Immature natural killer cell (primary cell): Measurements from ENCODE around the gene SHQ1. TPM values are rescaled to one million over a fixed set of nuclear protein-coding genes. Genes with fewer than 3 reads are reported as not detected.
A peak's percentile ranks its signal among the peaks of the same experiment; 100 is the strongest.
"Not testable (repeated sequence)": the region's sequence is repeated elsewhere in the genome, so short reads cannot be mapped to it uniquely, and the experiment has no call there.

Experiments used
- DNase-seq, 3 donors: peaks; one replicate each; pipeline ENCODE4 v3.0.0; 2022; ENCODE audit warnings: mixed read lengths in 1 of 3
- H3K27ac Mint-ChIP-seq, 6 donors: one replicate each; pipeline ENCODE4 v1.8.0; 2020; ENCODE audit warnings: mixed read lengths in 6 of 6, mild to moderate bottlenecking in 5 of 6, inconsistent platforms in 4 of 6, moderate library complexity in 3 of 6
- H3K27me3 Mint-ChIP-seq, 3 donors: one replicate each; pipeline ENCODE4 v1.8.0; 2020 to 2021; ENCODE audit warnings: low read depth in 3 of 3, mild to moderate bottlenecking in 3 of 3, mixed read lengths in 3 of 3, moderate library complexity in 3 of 3, inconsistent platforms in 1 of 3
- H3K36me3 Mint-ChIP-seq, 3 donors: one replicate each; pipeline ENCODE4 v1.8.0; 2020; ENCODE audit warnings: mixed read lengths in 3 of 3, inconsistent platforms in 2 of 3, mild to moderate bottlenecking in 2 of 3
- H3K4me1 Mint-ChIP-seq, 2 donors: one replicate each; pipeline ENCODE4 v1.8.0; 2020; ENCODE audit warnings: inconsistent platforms in 2 of 2, mild to moderate bottlenecking in 2 of 2, mixed read lengths in 2 of 2, moderate library complexity in 1 of 2
- H3K4me3 Mint-ChIP-seq, 5 donors: one replicate each; pipeline ENCODE4 v1.8.0; 2020; ENCODE audit warnings: mild to moderate bottlenecking in 5 of 5, mixed read lengths in 5 of 5, inconsistent platforms in 3 of 5, moderate library complexity in 3 of 5
- H3K9me3 Mint-ChIP-seq, 6 donors: one replicate each; pipeline ENCODE4 v1.8.0; 2020; ENCODE audit warnings: mild to moderate bottlenecking in 6 of 6, mixed read lengths in 6 of 6, inconsistent platforms in 4 of 6, moderate library complexity in 3 of 6
- polyA plus RNA-seq, 3 donors: library from polyadenylated mRNA; unstranded; fragments of 300-500 nt; fragmentation: Illumina TruSeq; gene quantifications; one replicate each; pipeline ENCODE4 v1.2.3, GENCODE V29; 2021

The SHQ1 gene
- polyA plus RNA-seq, 3 donors from 2014 or later, result 12.4 to 27.4 (median 15.3) TPM

- H3K27ac Mint-ChIP-seq, result no peak overlapping the region
- no peak for DNase-seq
- H3K9me3 Mint-ChIP-seq, result no peaks in the 10 kb centered on the region
- H3K4me1 Mint-ChIP-seq, result peaks cover 10 to 14% of the 10 kb centered on the region in 2 donors
- no peak overlapping the region for H3K4me3 Mint-ChIP-seq
- H3K36me3 Mint-ChIP-seq, result peaks cover 6 to 10% (median 8%) of the 10 kb centered on the region in 3 donors
- peaks cover 0 to 5% (median 0%) of the 10 kb centered on the region in 3 donors for H3K27me3 Mint-ChIP-seq
These were observed 101.5 kb downstream of the SHQ1 start for GRCh38 chr3:72746430-72747411.

GRCh38 chr3:72745146-72745999 lies 102.9 kb downstream of the SHQ1 start:
- Mint-ChIP-seq H3K4me1 (peaks cover 10 to 14% of the 10 kb centered on the region in 2 donors), H3K27me3 (peaks cover 0 to 7% (median 0%) of the 10 kb centered on the region in 3 donors), H3K4me3 (no peak overlapping the region), H3K27ac (no peak overlapping the region), H3K9me3 (no peaks in the 10 kb centered on the region), H3K36me3 (peaks cover 6 to 10% (median 8%) of the 10 kb centered on the region in 3 donors)
- DNase-seq, result no peak

- H3K9me3 Mint-ChIP-seq, result no peaks in the 10 kb centered on the region
- no peak overlapping the region for H3K4me3 Mint-ChIP-seq
- peaks cover under 1 to 8% (median under 1%) of the 10 kb centered on the region in 3 donors for H3K36me3 Mint-ChIP-seq
- no peak for DNase-seq
- H3K4me1 Mint-ChIP-seq, result peaks cover 11 to 18% of the 10 kb centered on the region in 2 donors
- H3K27ac Mint-ChIP-seq, result no peak overlapping the region
- peaks cover 0 to 7% (median 3%) of the 10 kb centered on the region in 3 donors for H3K27me3 Mint-ChIP-seq
These were observed 103.9 kb downstream of the SHQ1 start for GRCh38 chr3:72744330-72744729.

DNA sequence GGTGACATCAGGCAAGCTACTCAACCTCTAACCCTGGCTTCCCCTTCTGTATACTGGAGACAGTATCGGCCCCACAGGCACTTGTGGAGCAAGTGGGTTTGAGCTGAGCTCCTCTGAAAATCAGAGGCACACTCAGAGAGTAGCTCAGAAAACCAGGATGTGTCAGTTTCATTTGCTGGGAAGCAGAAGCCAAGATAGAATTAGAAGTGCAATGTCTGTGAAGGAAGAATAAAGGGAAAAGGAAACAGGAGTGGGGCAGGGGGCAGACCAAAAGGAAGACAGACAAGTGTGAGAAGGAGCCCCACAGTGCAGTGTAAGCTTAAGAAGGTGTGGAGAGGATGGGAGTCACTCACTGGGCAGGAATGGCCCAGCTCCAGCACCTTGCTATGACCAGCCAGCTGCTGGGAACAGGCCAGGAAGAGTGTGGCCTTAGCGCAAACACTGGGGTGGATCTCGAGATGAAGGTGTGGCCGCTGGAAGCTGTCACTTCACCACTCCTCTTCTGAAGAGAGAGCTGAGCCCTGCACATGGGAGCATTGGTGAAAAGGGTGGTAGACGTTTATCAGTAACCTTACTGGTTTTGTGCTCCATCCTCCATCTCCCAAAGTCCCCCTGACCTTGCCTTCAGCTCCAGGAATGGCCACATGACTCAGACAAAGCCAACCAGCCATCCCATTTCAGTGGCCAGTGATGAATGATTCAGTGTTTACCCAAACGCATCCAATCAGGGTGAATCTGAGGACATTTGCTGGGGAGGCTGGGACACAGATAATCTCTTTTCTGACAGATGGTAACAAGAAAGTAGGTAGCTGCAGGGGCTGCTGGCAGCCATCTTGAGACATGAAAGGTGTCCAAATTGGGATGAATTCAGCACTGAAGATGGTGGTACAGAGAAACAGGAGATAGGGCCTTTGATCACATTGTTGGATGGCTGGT lies 108.4 kb downstream of the SHQ1 start:
- H3K4me1 Mint-ChIP-seq, result peaks cover 16 to 23% of the 10 kb centered on the region in 2 donors
- no peak for DNase-seq
- H3K36me3 Mint-ChIP-seq, result no peaks in the 10 kb centered on the region
- H3K27me3 Mint-ChIP-seq, result peaks cover 2 to 19% (median 8%) of the 10 kb centered on the region in 3 donors
- no peaks in the 10 kb centered on the region for H3K9me3 Mint-ChIP-seq
- peak overlapping the region; percentile 76 to 89 (median 84) for H3K4me3 Mint-ChIP-seq
- peak overlapping the region in 1 of 6 donors; percentile 64 for H3K27ac Mint-ChIP-seq

DNA sequence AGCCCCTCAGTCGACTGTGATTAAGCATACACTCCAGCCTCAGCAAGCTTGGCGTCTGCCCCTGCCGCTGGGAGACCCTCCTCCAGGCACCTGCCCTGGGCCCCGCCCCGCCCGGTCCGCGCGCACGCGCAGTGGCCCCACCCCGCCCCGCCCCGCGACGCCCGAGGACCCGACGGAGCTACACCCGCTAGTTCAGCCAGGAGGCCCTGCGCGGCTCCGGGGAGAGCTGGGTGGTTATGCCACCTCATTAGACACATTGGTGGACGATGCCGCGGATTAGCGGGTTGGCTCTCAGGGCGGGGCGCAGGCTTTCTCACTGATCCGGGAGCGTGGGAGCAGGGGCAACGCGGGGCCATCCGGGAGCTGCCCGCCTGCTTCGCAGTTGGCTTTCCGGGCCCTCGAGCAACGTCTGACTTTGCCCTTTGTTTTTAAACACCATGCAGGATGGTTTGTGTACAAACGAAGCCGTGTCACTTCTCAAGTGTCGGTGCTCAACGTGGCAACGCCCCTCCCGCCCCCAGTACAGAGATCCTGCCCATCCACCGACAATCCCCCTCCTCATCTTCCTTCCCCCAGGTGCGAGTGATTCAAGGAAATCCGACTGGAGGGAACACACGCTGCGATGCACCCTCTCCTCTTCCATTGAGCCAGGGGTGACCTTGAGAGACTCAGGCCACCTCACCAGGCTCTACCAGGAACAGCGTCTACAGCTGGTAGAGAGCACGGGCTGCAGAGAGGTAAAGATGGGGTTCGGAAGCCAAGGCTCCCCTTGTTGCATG lies 109.3 kb downstream of the SHQ1 start:
- no peaks in the 10 kb centered on the region for H3K36me3 Mint-ChIP-seq
- peak overlapping the region in 4 of 6 donors; percentile 28 to 79 (median 60) for H3K27ac Mint-ChIP-seq
- DNase-seq, result peak; percentile 42 to 67 (median 54)
- H3K27me3 Mint-ChIP-seq, result peaks cover 2 to 19% (median 8%) of the 10 kb centered on the region in 3 donors
- H3K4me1 Mint-ChIP-seq, result peaks cover 16 to 23% of the 10 kb centered on the region in 2 donors
- H3K9me3 Mint-ChIP-seq, result no peaks in the 10 kb centered on the region
- peak overlapping the region; percentile 76 to 89 (median 84) for H3K4me3 Mint-ChIP-seq

DNA sequence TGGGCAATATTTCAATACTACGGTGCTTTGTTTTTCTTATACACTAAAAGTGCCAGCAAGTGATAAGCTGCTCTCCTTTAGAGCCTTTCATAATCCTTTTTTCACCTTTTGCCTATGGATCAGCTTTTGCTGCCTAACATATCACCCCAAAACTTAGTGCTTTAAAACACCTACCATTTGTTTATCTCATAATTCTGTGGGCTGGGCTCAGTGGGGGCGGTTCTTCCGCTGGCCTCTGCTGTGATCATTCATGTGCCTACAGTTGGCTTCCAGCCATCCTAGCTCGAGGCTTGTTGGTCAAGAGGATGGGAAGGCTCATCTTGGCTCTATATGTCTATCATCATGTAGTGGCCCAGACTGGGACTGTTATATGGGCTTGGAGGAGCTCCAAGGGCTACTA lies 113.2 kb downstream of the SHQ1 start:
- Mint-ChIP-seq H3K4me1 (peaks cover 16 to 23% of the 10 kb centered on the region in 2 donors), H3K27me3 (peaks cover 2 to 14% (median 12%) of the 10 kb centered on the region in 3 donors)
- not testable (repeated sequence) for H3K9me3 Mint-ChIP-seq

GRCh38 chr3:72733676-72734075 lies 114.6 kb downstream of the SHQ1 start:
- no peak for DNase-seq
- no peaks in the 10 kb centered on the region for H3K36me3 Mint-ChIP-seq
- H3K4me3 Mint-ChIP-seq, result no peak overlapping the region
- peaks cover 10 to 11% of the 10 kb centered on the region in 2 donors for H3K4me1 Mint-ChIP-seq
- peaks cover 0 to 5% (median 0%) of the 10 kb centered on the region in 6 donors for H3K9me3 Mint-ChIP-seq
- no peak overlapping the region for H3K27ac Mint-ChIP-seq
- H3K27me3 Mint-ChIP-seq, result peaks cover 0 to 14% (median 9%) of the 10 kb centered on the region in 3 donors

More for the DNA sequence above, 113.2 kb downstream of the SHQ1 start:
- H3K4me3 Mint-ChIP-seq, DNase-seq, H3K27ac Mint-ChIP-seq, H3K36me3 Mint-ChIP-seq: not testable (repeated sequence)

GRCh38 chr3:72732666-72733345 lies 115.4 kb downstream of the SHQ1 start:
- DNase-seq, H3K36me3 Mint-ChIP-seq, H3K27me3 Mint-ChIP-seq, H3K4me3 Mint-ChIP-seq, H3K9me3 Mint-ChIP-seq, H3K27ac Mint-ChIP-seq, H3K4me1 Mint-ChIP-seq: not testable (repeated sequence)

DNA sequence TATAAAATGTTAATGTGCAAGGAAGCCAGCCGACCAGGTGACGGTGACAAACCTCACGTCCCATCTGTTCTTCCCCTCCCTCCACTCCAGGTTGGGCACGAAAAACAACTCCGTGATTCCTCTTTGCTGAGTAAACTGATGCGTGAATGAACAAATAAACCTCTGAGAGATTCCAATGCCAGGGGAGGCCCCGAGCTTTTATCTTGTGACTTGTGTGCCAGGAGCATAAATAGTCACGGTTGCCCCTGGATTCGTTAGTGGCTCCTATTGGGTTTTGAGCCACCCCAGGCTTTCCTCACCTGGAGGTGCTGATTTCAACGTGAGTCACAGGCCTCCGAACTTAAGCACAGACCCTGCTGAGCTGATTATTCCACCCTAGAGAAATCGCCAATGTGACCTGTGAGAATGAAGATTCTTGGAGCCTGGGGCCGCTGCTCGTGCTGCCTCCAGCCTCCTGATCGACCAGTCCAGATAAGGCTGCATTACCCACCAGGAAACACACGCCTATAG lies 119.2 kb downstream of the SHQ1 start:
- no peak overlapping the region for H3K27ac Mint-ChIP-seq
- no peak overlapping the region for H3K4me3 Mint-ChIP-seq
- peaks cover 0 to 4% (median 0%) of the 10 kb centered on the region in 3 donors for H3K36me3 Mint-ChIP-seq
- H3K9me3 Mint-ChIP-seq, result peaks cover 0 to 5% (median 0%) of the 10 kb centered on the region in 6 donors
- H3K4me1 Mint-ChIP-seq, result no peaks in the 10 kb centered on the region
- no peak for DNase-seq
- H3K27me3 Mint-ChIP-seq, result peaks cover 0 to 9% (median 7%) of the 10 kb centered on the region in 3 donors

- Mint-ChIP-seq H3K4me3 (no peak overlapping the region), H3K27me3 (peaks cover 0 to 9% (median 8%) of the 10 kb centered on the region in 3 donors), H3K9me3 (peaks cover 0 to 5% (median 0%) of the 10 kb centered on the region in 6 donors), H3K27ac (no peak overlapping the region), H3K36me3 (peaks cover 0 to 4% (median 0%) of the 10 kb centered on the region in 3 donors), H3K4me1 (no peaks in the 10 kb centered on the region)
- no peak for DNase-seq
These were observed 119.8 kb downstream of the SHQ1 start for GRCh38 chr3:72728329-72728889.

GRCh38 chr3:72727726-72728125 lies 120.5 kb downstream of the SHQ1 start:
- peaks cover 0 to 4% (median 0%) of the 10 kb centered on the region in 3 donors for H3K36me3 Mint-ChIP-seq
- H3K9me3 Mint-ChIP-seq, result no peaks in the 10 kb centered on the region
- no peak overlapping the region for H3K27ac Mint-ChIP-seq
- no peak overlapping the region for H3K4me3 Mint-ChIP-seq
- H3K4me1 Mint-ChIP-seq, result no peaks in the 10 kb centered on the region
- DNase-seq, result no peak
- peaks cover 0 to 9% (median 8%) of the 10 kb centered on the region in 3 donors for H3K27me3 Mint-ChIP-seq
